GM23338 (cell line): ENCODE data around the gene FAM111B. TPM values are rescaled to one million over a fixed set of nuclear protein-coding genes. Genes with fewer than 3 reads are reported as not detected.
A peak's percentile ranks its signal among the peaks of the same experiment; 100 is the strongest.

ENCODE experiments used
- ATAC-seq: fragments of 200-7000 bp; cut with Tn5 transposase; 3 replicates; pipeline ENCODE4 v1.9.1; 2020
- DNase-seq: peaks from one replicate; pipeline ENCODE4 v3.0.0-alpha.2; 2015; ENCODE audit warnings: low spot score
- H2AFZ ChIP-seq: fragments of 200-600 bp; sonication (generic); 2 replicates; pipeline ENCODE4 v1.8.0; 2016; ENCODE audit warnings: antibody characterized with exemption, mild to moderate bottlenecking, moderate library complexity
- H3F3A ChIP-seq: fragments of 200-600 bp; sonication (generic); replicated peaks from 2 replicates; pipeline ENCODE4 v1.8.0; 2017; ENCODE audit warnings: antibody characterized with exemption, mixed run types, low read depth
- H3K27ac ChIP-seq: fragments of 200-600 bp; sonication (generic); 2 replicates; pipeline ENCODE4 v1.6.1; 2016; ENCODE audit warnings: low read depth
- H3K27me3 ChIP-seq: fragments of 200-600 bp; sonication (generic); 2 replicates; pipeline ENCODE4 v1.8.0; 2016; ENCODE audit warnings: mild to moderate bottlenecking, mixed run types, moderate library complexity; ENCODE audit not compliant: insufficient read depth
- H3K36me3 ChIP-seq: fragments of 200-600 bp; sonication (generic); 2 replicates; pipeline ENCODE4 v1.8.0; 2016; ENCODE audit warnings: mild to moderate bottlenecking; ENCODE audit not compliant: insufficient read depth
- H3K4me1 ChIP-seq: fragments of 200-600 bp; sonication (generic); 2 replicates; pipeline ENCODE4 v1.8.0; 2016; ENCODE audit warnings: mild to moderate bottlenecking, moderate library complexity; ENCODE audit not compliant: insufficient read depth
- H3K4me2 ChIP-seq: fragments of 200-600 bp; sonication (generic); 2 replicates; pipeline ENCODE4 v1.7.1; 2017; ENCODE audit warnings: mixed run types
- H3K4me3 ChIP-seq: fragments of 200-600 bp; sonication (generic); 2 replicates; pipeline ENCODE4 v1.6.1; 2016; ENCODE audit warnings: mixed run types
- H3K79me2 ChIP-seq: fragments of 200-600 bp; sonication (generic); replicated peaks from 2 replicates; pipeline ENCODE4 v1.8.0; 2017; ENCODE audit warnings: mild to moderate bottlenecking; ENCODE audit not compliant: insufficient read depth
- H3K9me2 ChIP-seq: fragments of 200-600 bp; sonication (generic); 2 replicates; pipeline ENCODE4 v1.8.0; 2017; ENCODE audit not compliant: insufficient read depth
- H4K20me1 ChIP-seq: fragments of 200-600 bp; sonication (generic); replicated peaks from 2 replicates; pipeline ENCODE4 v1.8.0; 2017; ENCODE audit warnings: mild to moderate bottlenecking; ENCODE audit not compliant: insufficient read depth
- H3K27ac Mint-ChIP-seq: 2 replicates; pipeline ENCODE4 v1.8.0; 2020; ENCODE audit warnings: inconsistent platforms, mild to moderate bottlenecking, moderate library complexity, mixed read lengths
- H3K27me3 Mint-ChIP-seq: 3 replicates; pipeline ENCODE4 v1.8.0; 2022; ENCODE audit warnings: low read depth, mild to moderate bottlenecking, moderate library complexity, mixed read lengths, inconsistent platforms; ENCODE audit not compliant: insufficient read depth, poor library complexity
- H3K36me3 Mint-ChIP-seq: 3 replicates; pipeline ENCODE4 v1.8.0; 2021; ENCODE audit warnings: low read depth, mild to moderate bottlenecking, inconsistent platforms, moderate library complexity, mixed read lengths
- H3K4me1 Mint-ChIP-seq: 3 replicates; pipeline ENCODE4 v1.8.0; 2020; ENCODE audit warnings: mild to moderate bottlenecking, inconsistent platforms, mixed read lengths
- H3K4me3 Mint-ChIP-seq: 3 replicates; pipeline ENCODE4 v1.8.0; 2021; ENCODE audit warnings: moderate library complexity, mild to moderate bottlenecking, inconsistent platforms, mixed read lengths
- H3K9me3 Mint-ChIP-seq: 3 replicates; pipeline ENCODE4 v1.8.0; 2020; ENCODE audit warnings: moderate library complexity, mild to moderate bottlenecking, inconsistent platforms, mixed read lengths
- CREB1 ChIP-seq: fragments of 250-450 bp; sonication (Bioruptor Pico); IDR thresholded peaks from 2 replicates; pipeline ENCODE4 v1.5.0; 2020; ENCODE audit warnings: low read depth, mild to moderate bottlenecking, moderate library complexity
- EZH2 ChIP-seq: fragments of 200-600 bp; sonication (generic); IDR thresholded peaks from one replicate; pipeline ENCODE4 v1.8.0; 2017; ENCODE audit warnings: antibody characterized with exemption, mild to moderate bottlenecking, low read depth; ENCODE audit not compliant: unreplicated experiment
- EZH2phosphoT487 ChIP-seq: fragments of 200-600 bp; sonication (generic); IDR thresholded peaks from one replicate; pipeline ENCODE4 v1.8.1; 2018; ENCODE audit warnings: antibody characterized with exemption; ENCODE audit not compliant: unreplicated experiment
- NANOG ChIP-seq: IDR thresholded peaks from 2 replicates; pipeline ENCODE4 v1.6.1; 2016; ENCODE audit warnings: antibody characterized with exemption, borderline replicate concordance
- POLR2AphosphoS5 ChIP-seq: IDR thresholded peaks from 2 replicates; pipeline ENCODE4 v1.6.1; 2016; ENCODE audit warnings: antibody characterized with exemption, low read depth
- STAT1 ChIP-seq: IDR thresholded peaks from one replicate; pipeline ENCODE4 v1.6.1; 2016; ENCODE audit warnings: antibody characterized with exemption; ENCODE audit not compliant: unreplicated experiment
- ZNF114 ChIP-seq: fragments of 250-450 bp; sonication (Bioruptor Pico); IDR thresholded peaks from 2 replicates; pipeline ENCODE4 v1.5.0; 2020; ENCODE audit warnings: mild to moderate bottlenecking, moderate library complexity
- ZNF331 ChIP-seq: fragments of 250-450 bp; sonication (Bioruptor Pico); IDR thresholded peaks from 2 replicates; pipeline ENCODE4 v1.5.0; 2020; ENCODE audit warnings: low read depth, mild to moderate bottlenecking, moderate library complexity
- polyA plus RNA-seq: library from polyadenylated mRNA; unstranded; fragments of >200 nt; fragmentation: Nextera tagmentation; extraction: Ambion mirVana; gene quantifications from 2 replicates; pipeline ENCODE4 v1.2.1, GENCODE V29; 2016
- total RNA-seq: library from RNA; depleted of rRNA; stranded (reverse); fragments of >200 nt; shearing (Covaris generic); gene quantifications from 2 replicates; pipeline ENCODE4 v1.2.3, GENCODE V29; 2014
- TF ChIP-seq, protein P1 (sequence below): IDR thresholded peaks from one replicate; pipeline ENCODE4 v1.6.1; 2018; ENCODE audit warnings: antibody characterized with exemption; ENCODE audit not compliant: unreplicated experiment
- TF ChIP-seq, protein P2 (sequence below), 2 experiments: fragments of 200-600 bp in 1 of 2; sonication (generic) in 1 of 2; conservative IDR thresholded peaks; 2 replicates each; pipeline versions ENCODE4 v1.5.1 to v1.6.1; 2016 to 2017; ENCODE audit warnings: antibody characterized with exemption in 2 of 2, low read depth in 2 of 2, mild to moderate bottlenecking in 2 of 2, moderate library complexity in 1 of 2
- TF ChIP-seq, protein P3 (sequence below): IDR thresholded peaks from 2 replicates; pipeline ENCODE4 v1.6.1; 2016; ENCODE audit warnings: antibody characterized with exemption

Gene FAM111B
- total and polyA plus RNA-seq, 2 experiments from 2014 or later: 30.6 to 40.7 TPM

DNA sequence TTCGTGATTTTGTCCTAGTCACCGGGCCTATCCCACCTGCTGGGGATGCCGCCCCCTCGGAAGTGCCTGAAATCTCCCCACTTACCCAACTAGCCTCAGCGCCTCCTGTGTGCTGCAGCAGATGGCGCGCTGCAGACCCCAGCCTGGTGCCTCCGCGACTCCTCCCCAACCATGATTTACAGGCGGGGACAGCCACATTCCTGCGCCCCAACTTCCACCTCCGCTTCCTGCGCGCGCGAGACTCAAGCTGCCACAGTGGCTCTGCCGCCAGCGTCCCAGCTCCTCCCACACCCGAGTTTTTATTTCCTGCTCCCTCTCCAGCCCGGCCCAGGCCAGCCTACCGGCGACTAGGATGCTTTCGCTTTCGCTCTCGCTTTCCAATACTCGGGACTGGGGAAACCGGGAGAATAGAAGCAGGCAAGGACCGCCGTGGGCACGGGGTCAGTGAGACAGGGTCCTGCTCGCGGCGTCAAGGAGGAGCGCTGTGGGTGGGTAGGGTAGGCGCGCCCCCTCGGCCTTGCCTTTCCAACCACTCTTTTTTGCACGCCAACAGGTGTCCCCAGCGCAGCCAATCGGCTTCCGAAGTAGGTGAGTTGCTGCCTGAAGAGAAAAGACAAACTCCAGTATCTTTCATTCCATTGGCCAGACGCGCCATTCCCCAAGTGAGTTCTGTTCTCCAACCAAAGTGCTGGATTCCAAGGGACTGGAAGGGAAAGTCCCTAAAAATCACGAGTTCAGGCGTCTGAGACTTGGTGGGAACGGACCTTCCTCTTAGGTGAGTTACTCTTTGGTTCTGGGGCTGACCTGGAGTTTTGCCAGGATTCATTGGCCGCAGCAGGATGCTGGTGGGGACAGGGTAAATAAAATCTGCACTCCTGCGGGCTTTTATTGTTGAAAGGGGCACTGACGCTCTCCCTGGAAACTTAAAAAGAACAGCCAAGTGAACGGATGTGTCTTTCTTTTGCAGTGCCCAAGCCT is 35.8 kb downstream of the FAM111B start, which contains the start of gene FAM111A:
TSS of gene FAM111A (plus strand) at position 327 of the 978 bp plus-strand sequence. CDS start 6,017 bp downstream, outside the sequence.
- peak; percentile 47 for TF ChIP-seq POLR2AphosphoS5
- TF ChIP-seq, protein P1, sequence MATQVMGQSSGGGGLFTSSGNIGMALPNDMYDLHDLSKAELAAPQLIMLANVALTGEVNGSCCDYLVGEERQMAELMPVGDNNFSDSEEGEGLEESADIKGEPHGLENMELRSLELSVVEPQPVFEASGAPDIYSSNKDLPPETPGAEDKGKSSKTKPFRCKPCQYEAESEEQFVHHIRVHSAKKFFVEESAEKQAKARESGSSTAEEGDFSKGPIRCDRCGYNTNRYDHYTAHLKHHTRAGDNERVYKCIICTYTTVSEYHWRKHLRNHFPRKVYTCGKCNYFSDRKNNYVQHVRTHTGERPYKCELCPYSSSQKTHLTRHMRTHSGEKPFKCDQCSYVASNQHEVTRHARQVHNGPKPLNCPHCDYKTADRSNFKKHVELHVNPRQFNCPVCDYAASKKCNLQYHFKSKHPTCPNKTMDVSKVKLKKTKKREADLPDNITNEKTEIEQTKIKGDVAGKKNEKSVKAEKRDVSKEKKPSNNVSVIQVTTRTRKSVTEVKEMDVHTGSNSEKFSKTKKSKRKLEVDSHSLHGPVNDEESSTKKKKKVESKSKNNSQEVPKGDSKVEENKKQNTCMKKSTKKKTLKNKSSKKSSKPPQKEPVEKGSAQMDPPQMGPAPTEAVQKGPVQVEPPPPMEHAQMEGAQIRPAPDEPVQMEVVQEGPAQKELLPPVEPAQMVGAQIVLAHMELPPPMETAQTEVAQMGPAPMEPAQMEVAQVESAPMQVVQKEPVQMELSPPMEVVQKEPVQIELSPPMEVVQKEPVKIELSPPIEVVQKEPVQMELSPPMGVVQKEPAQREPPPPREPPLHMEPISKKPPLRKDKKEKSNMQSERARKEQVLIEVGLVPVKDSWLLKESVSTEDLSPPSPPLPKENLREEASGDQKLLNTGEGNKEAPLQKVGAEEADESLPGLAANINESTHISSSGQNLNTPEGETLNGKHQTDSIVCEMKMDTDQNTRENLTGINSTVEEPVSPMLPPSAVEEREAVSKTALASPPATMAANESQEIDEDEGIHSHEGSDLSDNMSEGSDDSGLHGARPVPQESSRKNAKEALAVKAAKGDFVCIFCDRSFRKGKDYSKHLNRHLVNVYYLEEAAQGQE: peak; percentile 8
- no peak for TF ChIP-seq EZH2phosphoT487
- TF ChIP-seq, protein P2, sequence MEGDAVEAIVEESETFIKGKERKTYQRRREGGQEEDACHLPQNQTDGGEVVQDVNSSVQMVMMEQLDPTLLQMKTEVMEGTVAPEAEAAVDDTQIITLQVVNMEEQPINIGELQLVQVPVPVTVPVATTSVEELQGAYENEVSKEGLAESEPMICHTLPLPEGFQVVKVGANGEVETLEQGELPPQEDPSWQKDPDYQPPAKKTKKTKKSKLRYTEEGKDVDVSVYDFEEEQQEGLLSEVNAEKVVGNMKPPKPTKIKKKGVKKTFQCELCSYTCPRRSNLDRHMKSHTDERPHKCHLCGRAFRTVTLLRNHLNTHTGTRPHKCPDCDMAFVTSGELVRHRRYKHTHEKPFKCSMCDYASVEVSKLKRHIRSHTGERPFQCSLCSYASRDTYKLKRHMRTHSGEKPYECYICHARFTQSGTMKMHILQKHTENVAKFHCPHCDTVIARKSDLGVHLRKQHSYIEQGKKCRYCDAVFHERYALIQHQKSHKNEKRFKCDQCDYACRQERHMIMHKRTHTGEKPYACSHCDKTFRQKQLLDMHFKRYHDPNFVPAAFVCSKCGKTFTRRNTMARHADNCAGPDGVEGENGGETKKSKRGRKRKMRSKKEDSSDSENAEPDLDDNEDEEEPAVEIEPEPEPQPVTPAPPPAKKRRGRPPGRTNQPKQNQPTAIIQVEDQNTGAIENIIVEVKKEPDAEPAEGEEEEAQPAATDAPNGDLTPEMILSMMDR (conservative IDR thresholded peaks at IDR 0.05; ENCODE audit: low read depth in 2 of 2): peak; percentile 24 to 54
- Histone ChIP-seq H3K9me2 (no peaks in the 10 kb centered on the region), H3K36me3 (no peaks in the 10 kb centered on the region), H3K79me2 (peaks cover 22% of the 10 kb centered on the region; the same call in 1 of the 2 replicates), H3K27ac (peak within 1 kb of the TSS; percentile 91), H3K4me3 (peak within 1 kb of the TSS; percentile 63), H2AFZ (peak within 1 kb of the TSS; percentile 84), H3K4me2 (peak within 1 kb of the TSS; percentile 84), H3K4me1 (peaks cover 26% of the 10 kb centered on the region), H3F3A (peaks cover 7% of the 10 kb centered on the region; the same call in 1 of the 2 replicates), H3K27me3 (peaks cover 4% of the 10 kb centered on the region; the same call in 1 of the 2 replicates), H4K20me1 (no peaks in the 10 kb centered on the region)
- peaks cover 13% of the 10 kb centered on the region for H3K27me3 Mint-ChIP-seq
- ATAC-seq: peak; percentile 81
- H3K4me1 Mint-ChIP-seq: peaks cover 25% of the 10 kb centered on the region
- DNase-seq: peak; percentile 95
- peak within 1 kb of the TSS; percentile 92 for H3K4me3 Mint-ChIP-seq
- peaks cover 27% of the 10 kb centered on the region for H3K36me3 Mint-ChIP-seq
- peaks cover 13% of the 10 kb centered on the region for H3K9me3 Mint-ChIP-seq
- peak within 1 kb of the TSS; percentile 96 for H3K27ac Mint-ChIP-seq

DNA sequence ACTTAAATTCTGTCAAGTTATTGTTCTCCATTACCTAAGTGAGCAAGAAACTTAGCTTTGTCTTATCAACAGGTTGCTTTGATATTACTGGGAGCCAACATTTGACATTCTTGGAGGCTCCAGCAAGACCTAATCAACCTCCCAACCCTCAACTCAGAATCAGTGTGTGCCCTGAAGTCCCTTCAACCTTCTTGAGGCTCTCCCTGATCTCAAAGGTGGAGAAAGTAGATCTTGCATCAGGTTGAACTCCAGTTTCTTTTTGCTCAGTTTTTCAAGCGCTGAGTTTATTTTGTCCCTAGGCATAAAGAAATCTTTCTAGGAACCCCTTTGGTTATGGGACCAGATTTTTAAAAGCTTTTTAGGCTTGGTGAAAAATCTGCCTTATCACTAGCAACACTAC is 37.1 kb downstream of the FAM111B start:
- Histone ChIP-seq H4K20me1 (no peaks in the 10 kb centered on the region), H3K4me2 (peak overlapping the region; percentile 84), H2AFZ (no peak overlapping the region), H3K4me1 (peaks cover 26% of the 10 kb centered on the region), H3K27ac (peak overlapping the region; percentile 51; the same call in 1 of the 2 replicates), H3K27me3 (peaks cover 4% of the 10 kb centered on the region; the same call in 1 of the 2 replicates), H3K9me2 (no peaks in the 10 kb centered on the region), H3K36me3 (peaks cover 9% of the 10 kb centered on the region; the same call in 1 of the 2 replicates), H3K4me3 (peak overlapping the region; percentile 63), H3K79me2 (peaks cover 24% of the 10 kb centered on the region; the same call in 1 of the 2 replicates), H3F3A (peaks cover 7% of the 10 kb centered on the region; the same call in 1 of the 2 replicates)
- Mint-ChIP-seq H3K36me3 (peaks cover 30% of the 10 kb centered on the region), H3K27ac (no peak overlapping the region), H3K4me3 (peak overlapping the region; percentile 92), H3K4me1 (peaks cover 25% of the 10 kb centered on the region), H3K27me3 (peaks cover 13% of the 10 kb centered on the region), H3K9me3 (peaks cover 13% of the 10 kb centered on the region)
- DNase-seq: no peak
- no peak for ATAC-seq
- TF ChIP-seq, protein P2 (conservative IDR thresholded peaks at IDR 0.05; ENCODE audit: low read depth in 2 of 2): no peak
- TF ChIP-seq EZH2phosphoT487 (no peak), ZNF114 (CRISPR knock-in tag) (no peak), ZNF331 (no peak), NANOG (no peak), EZH2 (no peak), STAT1 (no peak), CREB1 (CRISPR knock-in tag) (no peak)
- TF ChIP-seq, protein P3, sequence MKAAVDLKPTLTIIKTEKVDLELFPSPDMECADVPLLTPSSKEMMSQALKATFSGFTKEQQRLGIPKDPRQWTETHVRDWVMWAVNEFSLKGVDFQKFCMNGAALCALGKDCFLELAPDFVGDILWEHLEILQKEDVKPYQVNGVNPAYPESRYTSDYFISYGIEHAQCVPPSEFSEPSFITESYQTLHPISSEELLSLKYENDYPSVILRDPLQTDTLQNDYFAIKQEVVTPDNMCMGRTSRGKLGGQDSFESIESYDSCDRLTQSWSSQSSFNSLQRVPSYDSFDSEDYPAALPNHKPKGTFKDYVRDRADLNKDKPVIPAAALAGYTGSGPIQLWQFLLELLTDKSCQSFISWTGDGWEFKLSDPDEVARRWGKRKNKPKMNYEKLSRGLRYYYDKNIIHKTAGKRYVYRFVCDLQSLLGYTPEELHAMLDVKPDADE: no peak
